Measurements from ENCODE around the gene MTG1. TPM values are rescaled to one million over a fixed set of nuclear protein-coding genes. Genes with fewer than 3 reads are reported as not detected.

MTG1 gene
- total and polyA plus RNA-seq, 4 donors, result 23.4 to 91.2 (median 42.8) TPM

DNA sequence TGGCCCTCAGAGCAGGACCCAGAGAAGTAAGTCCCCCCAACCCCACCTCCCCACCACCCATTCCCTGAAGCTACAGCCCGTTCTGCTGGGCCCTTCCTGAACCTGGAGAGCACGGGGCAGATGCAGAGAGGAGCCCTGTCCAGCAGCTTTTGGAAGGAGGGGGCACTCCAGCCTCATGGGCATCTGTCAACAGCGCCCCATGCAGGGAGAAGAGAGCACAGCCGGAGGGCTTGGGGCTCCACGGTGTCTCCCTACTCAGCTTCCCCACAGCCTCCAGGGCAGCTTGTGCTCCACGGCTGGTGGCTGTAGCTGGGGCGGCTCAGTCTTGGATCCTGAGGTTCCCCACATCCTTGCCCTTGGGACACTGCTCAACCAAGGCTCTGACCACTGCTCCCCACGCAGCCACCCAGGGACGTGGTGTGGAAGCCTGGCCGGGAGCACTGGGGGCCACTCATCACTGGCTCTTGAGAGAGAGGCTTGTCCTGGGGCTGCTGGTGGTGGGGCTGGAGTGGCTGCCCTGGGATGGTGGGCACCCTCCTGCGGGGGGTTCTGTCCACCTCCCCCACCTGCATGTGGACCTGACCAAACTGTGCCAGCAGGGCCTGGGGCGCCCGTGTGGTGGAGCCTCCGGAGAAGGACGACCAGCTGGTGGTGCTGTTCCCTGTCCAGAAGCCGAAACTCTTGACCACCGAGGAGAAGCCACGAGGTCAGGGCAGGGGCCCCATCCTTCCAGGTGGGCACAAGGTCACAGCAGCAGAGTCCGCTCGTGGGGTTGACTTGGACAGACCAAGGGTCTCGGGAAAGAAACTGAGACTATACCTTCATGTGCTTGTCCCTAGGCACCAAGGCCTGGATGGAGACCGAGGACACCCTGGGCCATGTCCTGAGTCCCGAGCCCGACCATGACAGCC lies 42.3 kb upstream of the MTG1 start:
- DNase-seq (ENCODE audit: low read depth in 4 of 6, low spot score in 6 of 6), result no peak
- Histone ChIP-seq H3K27me3 (ENCODE audit: control insufficient read depth, insufficient read depth, low read length) (peaks cover 2% of the 10 kb centered on the region), H3K4me1 (ENCODE audit: control insufficient read depth, insufficient read depth, low read length) (peaks cover 23% of the 10 kb centered on the region), H3K36me3 (ENCODE audit: control insufficient read depth, insufficient read depth, low read length) (peaks cover 19% of the 10 kb centered on the region), H3K27ac (ENCODE audit: low read depth, low read length) (no peak overlapping the region), H3K4me3 (ENCODE audit: low read depth, low read length) (no peak overlapping the region), H3K9me3 (ENCODE audit: control insufficient read depth, insufficient read depth, low read length) (no peaks in the 10 kb centered on the region)
- WGBS (ENCODE audit: insufficient coverage), result 67% methylated on average over 24 of the region's 24 CpGs

DNA sequence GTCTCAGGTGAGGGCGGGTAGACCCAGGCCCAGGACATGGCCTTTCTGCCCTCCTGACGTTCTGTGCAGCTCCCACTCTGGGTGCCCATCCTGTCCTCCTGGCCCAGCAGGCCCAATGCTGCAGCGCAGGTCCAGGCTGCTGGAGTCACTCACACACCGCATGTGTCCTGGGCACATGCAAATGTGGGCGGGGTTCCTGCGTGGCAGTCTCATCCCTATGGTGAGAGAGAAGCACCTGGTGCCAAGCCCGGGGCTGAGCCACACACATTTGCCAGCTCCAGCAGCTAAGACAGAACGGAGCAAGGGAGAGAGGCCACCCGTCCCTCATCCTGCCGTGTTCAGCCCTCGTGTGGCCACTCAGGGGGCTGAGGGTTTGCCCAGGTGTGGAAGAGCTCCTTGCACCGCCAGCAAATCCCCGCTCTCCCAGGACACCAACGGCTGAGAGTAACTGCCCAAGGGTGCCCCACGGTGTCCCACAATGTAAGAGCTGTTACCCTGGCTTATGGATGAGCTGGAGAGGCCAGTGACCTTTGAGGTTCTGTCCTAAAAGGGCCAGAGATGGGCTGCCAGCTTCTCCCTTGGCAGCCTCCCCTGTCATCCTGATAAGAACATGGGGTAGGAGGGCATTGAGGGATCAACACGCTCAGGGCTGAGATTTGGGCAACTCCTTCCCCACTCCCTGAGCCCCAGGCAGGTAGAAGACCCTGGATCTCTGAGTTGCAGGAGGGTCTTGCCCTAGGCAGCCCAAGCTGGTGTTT lies 40.6 kb upstream of the MTG1 start:
- H3K4me3 ChIP-seq (ENCODE audit: low read depth, low read length), result no peak overlapping the region
- no peak for DNase-seq (ENCODE audit: low read depth in 4 of 6, low spot score in 6 of 6)
- 84% methylated on average over 14 of the region's 16 CpGs for WGBS (ENCODE audit: insufficient coverage)
- H3K9me3 ChIP-seq (ENCODE audit: control insufficient read depth, insufficient read depth, low read length), result no peaks in the 10 kb centered on the region
- no peak overlapping the region for H3K27ac ChIP-seq (ENCODE audit: low read depth, low read length)
- H3K36me3 ChIP-seq (ENCODE audit: control insufficient read depth, insufficient read depth, low read length), result peaks cover 19% of the 10 kb centered on the region
- peaks cover 2% of the 10 kb centered on the region for H3K27me3 ChIP-seq (ENCODE audit: control insufficient read depth, insufficient read depth, low read length)
- peaks cover 27% of the 10 kb centered on the region for H3K4me1 ChIP-seq (ENCODE audit: control insufficient read depth, insufficient read depth, low read length)

DNA sequence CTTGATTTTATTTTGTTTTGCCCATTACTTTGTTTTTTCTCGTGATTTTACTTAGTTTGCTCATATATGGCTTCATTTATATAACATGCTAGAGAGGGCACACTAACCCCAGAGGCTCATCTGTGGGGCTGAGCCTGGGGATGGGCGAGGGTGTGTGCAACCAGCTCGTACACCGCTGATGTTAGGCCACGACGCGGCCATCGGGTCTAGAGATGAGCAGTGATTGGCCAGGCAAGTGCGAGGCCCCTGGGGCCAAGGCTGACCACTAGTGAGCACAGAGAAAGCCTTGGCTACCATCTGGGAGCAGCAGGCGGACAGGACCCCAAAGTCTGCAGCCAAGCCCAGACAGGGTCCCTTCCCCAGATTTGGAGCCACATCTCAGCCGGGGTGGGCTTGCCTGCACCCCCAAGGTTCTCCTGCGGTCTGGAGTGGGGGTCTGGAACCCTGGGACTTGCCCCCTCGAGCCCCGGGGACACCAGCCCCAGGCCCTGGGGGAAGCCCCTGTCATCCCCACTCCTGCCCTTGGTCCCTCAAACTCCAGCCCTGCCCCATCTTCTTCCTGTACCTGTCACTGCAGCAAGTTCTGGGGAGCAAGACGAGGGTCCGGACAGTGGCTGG lies 39.9 kb upstream of the MTG1 start:
- WGBS (ENCODE audit: insufficient coverage), result 82% methylated on average over 15 of the region's 16 CpGs
- H3K27me3 ChIP-seq (ENCODE audit: control insufficient read depth, insufficient read depth, low read length), result peaks cover 2% of the 10 kb centered on the region

GRCh38 chr10:133354672-133355240 lies 39.2 kb upstream of the MTG1 start:
- no peak for DNase-seq (ENCODE audit: low read depth in 4 of 6, low spot score in 6 of 6)
- peaks cover 27% of the 10 kb centered on the region for H3K4me1 ChIP-seq (ENCODE audit: control insufficient read depth, insufficient read depth, low read length)
- H3K27ac ChIP-seq (ENCODE audit: low read depth, low read length), result no peak overlapping the region
- 86% methylated on average over 12 of the region's 14 CpGs for WGBS (ENCODE audit: insufficient coverage)
- peaks cover 2% of the 10 kb centered on the region for H3K27me3 ChIP-seq (ENCODE audit: control insufficient read depth, insufficient read depth, low read length)
- H3K4me3 ChIP-seq (ENCODE audit: low read depth, low read length), result no peak overlapping the region
- no peaks in the 10 kb centered on the region for H3K9me3 ChIP-seq (ENCODE audit: control insufficient read depth, insufficient read depth, low read length)
- H3K36me3 ChIP-seq (ENCODE audit: control insufficient read depth, insufficient read depth, low read length), result peaks cover 19% of the 10 kb centered on the region

More for the DNA sequence above, 39.9 kb upstream of the MTG1 start:
- Histone ChIP-seq H3K4me1 (ENCODE audit: control insufficient read depth, insufficient read depth, low read length) (peaks cover 27% of the 10 kb centered on the region), H3K27ac (ENCODE audit: low read depth, low read length) (no peak overlapping the region), H3K4me3 (ENCODE audit: low read depth, low read length) (no peak overlapping the region), H3K9me3 (ENCODE audit: control insufficient read depth, insufficient read depth, low read length) (no peaks in the 10 kb centered on the region), H3K36me3 (ENCODE audit: control insufficient read depth, insufficient read depth, low read length) (peaks cover 19% of the 10 kb centered on the region)
- DNase-seq (ENCODE audit: low read depth in 4 of 6, low spot score in 6 of 6), result no peak

DNA sequence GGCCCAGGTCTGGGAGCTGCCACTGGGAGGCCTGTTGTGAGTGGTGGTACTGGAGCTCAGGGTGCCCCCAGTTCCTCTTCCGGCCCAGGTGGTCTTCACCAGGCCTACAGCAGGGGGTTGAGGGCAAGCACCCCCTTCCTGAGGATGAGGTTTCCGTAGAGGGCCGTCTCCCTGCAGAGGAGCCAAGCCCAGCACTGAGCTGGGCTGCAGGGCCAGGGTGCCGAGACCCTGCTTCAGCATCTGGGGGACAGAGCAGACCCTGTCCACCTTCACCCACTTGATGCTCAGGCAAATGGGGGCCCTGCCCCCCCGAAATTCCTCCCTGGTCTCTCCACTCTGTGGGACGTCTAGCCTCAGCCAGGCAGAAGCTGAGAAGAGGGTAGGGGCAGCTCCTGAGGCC lies 38.7 kb upstream of the MTG1 start:
- H3K36me3 ChIP-seq (ENCODE audit: control insufficient read depth, insufficient read depth, low read length), result peaks cover 20% of the 10 kb centered on the region
- WGBS (ENCODE audit: insufficient coverage), result 94% methylated on average over 5 of the region's 6 CpGs
- H3K27me3 ChIP-seq (ENCODE audit: control insufficient read depth, insufficient read depth, low read length), result peaks cover 2% of the 10 kb centered on the region
- H3K4me1 ChIP-seq (ENCODE audit: control insufficient read depth, insufficient read depth, low read length), result peaks cover 27% of the 10 kb centered on the region
- H3K9me3 ChIP-seq (ENCODE audit: control insufficient read depth, insufficient read depth, low read length), result no peaks in the 10 kb centered on the region
- no peak overlapping the region for H3K4me3 ChIP-seq (ENCODE audit: low read depth, low read length)
- DNase-seq (ENCODE audit: low read depth in 4 of 6, low spot score in 6 of 6), result no peak
- H3K27ac ChIP-seq (ENCODE audit: low read depth, low read length), result no peak overlapping the region

DNA sequence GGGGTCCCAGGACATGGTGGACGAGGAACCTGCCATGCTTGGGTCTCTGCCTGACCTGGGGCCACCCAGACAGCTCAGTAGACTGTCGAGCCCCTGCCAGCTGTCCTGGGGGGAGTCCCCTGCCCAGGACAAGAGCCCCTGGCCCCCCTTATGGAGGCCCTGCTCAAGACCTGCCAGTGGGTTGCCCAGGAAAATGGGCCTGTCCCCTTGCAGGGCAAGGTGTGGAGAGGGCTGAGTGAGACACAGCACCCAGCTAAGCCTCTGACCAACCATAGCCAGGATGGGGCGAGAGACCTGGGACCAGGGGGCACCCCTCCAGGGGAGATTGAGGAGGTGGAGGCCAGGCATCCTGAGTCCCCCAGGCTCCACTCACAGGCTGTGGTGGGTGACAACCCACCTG lies 38.0 kb upstream of the MTG1 start:
- peaks cover 2% of the 10 kb centered on the region for H3K27me3 ChIP-seq (ENCODE audit: control insufficient read depth, insufficient read depth, low read length)
- H3K4me3 ChIP-seq (ENCODE audit: low read depth, low read length), result no peak overlapping the region
- DNase-seq (ENCODE audit: low read depth in 4 of 6, low spot score in 6 of 6), result no peak
- no peaks in the 10 kb centered on the region for H3K9me3 ChIP-seq (ENCODE audit: control insufficient read depth, insufficient read depth, low read length)
- H3K27ac ChIP-seq (ENCODE audit: low read depth, low read length), result no peak overlapping the region
- peaks cover 25% of the 10 kb centered on the region for H3K36me3 ChIP-seq (ENCODE audit: control insufficient read depth, insufficient read depth, low read length)
- 68% methylated on average over 2 of the region's 3 CpGs for WGBS (ENCODE audit: insufficient coverage)
- H3K4me1 ChIP-seq (ENCODE audit: control insufficient read depth, insufficient read depth, low read length), result peaks cover 27% of the 10 kb centered on the region

GRCh38 chr10:133356549-133357284 lies 37.2 kb upstream of the MTG1 start:
- Histone ChIP-seq H3K36me3 (ENCODE audit: control insufficient read depth, insufficient read depth, low read length) (peaks cover 28% of the 10 kb centered on the region), H3K4me3 (ENCODE audit: low read depth, low read length) (peak overlapping the region; percentile 35), H3K27me3 (ENCODE audit: control insufficient read depth, insufficient read depth, low read length) (peaks cover 2% of the 10 kb centered on the region), H3K27ac (ENCODE audit: low read depth, low read length) (no peak overlapping the region), H3K9me3 (ENCODE audit: control insufficient read depth, insufficient read depth, low read length) (no peaks in the 10 kb centered on the region), H3K4me1 (ENCODE audit: control insufficient read depth, insufficient read depth, low read length) (peaks cover 27% of the 10 kb centered on the region)
- WGBS (ENCODE audit: insufficient coverage), result 49% methylated on average over 27 of the region's 27 CpGs
- DNase-seq (ENCODE audit: low read depth in 4 of 6, low spot score in 6 of 6), result no peak

- H3K4me3 ChIP-seq (ENCODE audit: low read depth, low read length), result peak within 1 kb of the TSS; percentile 35
- H3K4me1 ChIP-seq (ENCODE audit: control insufficient read depth, insufficient read depth, low read length), result peaks cover 27% of the 10 kb centered on the region
- WGBS (ENCODE audit: insufficient coverage), result under 1% methylated on average over 58 of the region's 83 CpGs
- H3K27me3 ChIP-seq (ENCODE audit: control insufficient read depth, insufficient read depth, low read length), result peaks cover 2% of the 10 kb centered on the region
- peak in 2 of 6 donors; percentile 40 to 75 for DNase-seq (ENCODE audit: low read depth in 4 of 6, low spot score in 6 of 6)
- peaks cover 36% of the 10 kb centered on the region for H3K36me3 ChIP-seq (ENCODE audit: control insufficient read depth, insufficient read depth, low read length)
- H3K27ac ChIP-seq (ENCODE audit: low read depth, low read length), result no peak within 1 kb of the TSS
- H3K9me3 ChIP-seq (ENCODE audit: control insufficient read depth, insufficient read depth, low read length), result no peaks in the 10 kb centered on the region
Observed at GRCh38 chr10:133357285-133358161, 36.4 kb upstream of the MTG1 start, which contains the start of gene FUOM. Gene FUOM, minus strand, starts transcription at chr10:133358019. Its CDS starts 12 bp downstream, at chr10:133358007.
